Astrocyte of the spinal cord (primary cell): Measurements from ENCODE around the gene C1GALT1.

Experiments used
- DNase-seq: peaks from one replicate; pipeline ENCODE4 v3.0.0; 2011; ENCODE audit warnings: low read depth, low spot score
- H3K4me3 ChIP-seq: 2 replicates; pipeline ENCODE4 v1.5.1; 2011; ENCODE audit warnings: low read depth, mild to moderate bottlenecking, low read length, moderate library complexity
- CTCF ChIP-seq: IDR thresholded peaks from 2 replicates; pipeline ENCODE4 v1.5.1; 2012; ENCODE audit warnings: low read depth, mild to moderate bottlenecking, low read length, inconsistent platforms
- in situ Hi-C: cut with HindIII; loops from 2 replicates; pipeline ENCODE4 v1.10.0; 2017; ENCODE audit warnings: low sequenced_read_pairs

C1GALT1 gene

GRCh38 chr7:7223250-7223649 lies 40.9 kb downstream of the C1GALT1 start:
- DNase-seq, result no peak
- in situ Hi-C loops, result no loop called here
- H3K4me3 ChIP-seq, result no peak overlapping the region
- TF ChIP-seq CTCF, result no peak

- H3K4me3 ChIP-seq, result no peak overlapping the region
- TF ChIP-seq CTCF, result no peak
- in situ Hi-C loops, result no loop called here
- DNase-seq, result no peak
Observed at GRCh38 chr7:7226407-7226806, 44.1 kb downstream of the C1GALT1 start.

GRCh38 chr7:7228472-7228871 lies 46.1 kb downstream of the C1GALT1 start:
- in situ Hi-C loops, result no loop called here
- DNase-seq, result no peak
- no peak overlapping the region for H3K4me3 ChIP-seq
- no peak for TF ChIP-seq CTCF

GRCh38 chr7:7228967-7229366 lies 46.6 kb downstream of the C1GALT1 start:
- no peak for TF ChIP-seq CTCF
- no peak overlapping the region for H3K4me3 ChIP-seq
- in situ Hi-C loops, result no loop called here
- no peak for DNase-seq

GRCh38 chr7:7231000-7231399 lies 48.7 kb downstream of the C1GALT1 start:
- in situ Hi-C loops, result no loop called here
- H3K4me3 ChIP-seq, result no peak overlapping the region

GRCh38 chr7:7231865-7232264 lies 49.5 kb downstream of the C1GALT1 start:
- in situ Hi-C loops, result no loop called here
- no peak for DNase-seq
- no peak overlapping the region for H3K4me3 ChIP-seq
- TF ChIP-seq CTCF, result no peak

More at GRCh38 chr7:7231000-7231399, 48.7 kb downstream of the C1GALT1 start:
- no peak for TF ChIP-seq CTCF
- no peak for DNase-seq

- DNase-seq, result no peak
- no peak overlapping the region for H3K4me3 ChIP-seq
- in situ Hi-C loops, result no loop called here
- no peak for TF ChIP-seq CTCF
Observed at GRCh38 chr7:7235347-7235746, 53.0 kb downstream of the C1GALT1 start.
